HepG2 (cell line): ENCODE data around the gene C9orf40.

ENCODE experiments used
- ATF3 ChIP-seq: sonication (generic); formaldehyde crosslinking; IDR thresholded peaks from 2 replicates; pipeline ENCODE4 v1.4.0; 2020; ENCODE audit warnings: missing genetic modification reagents
- BHLHE40 ChIP-seq: IDR thresholded peaks from 2 replicates; pipeline ENCODE4 v1.6.1; 2011; ENCODE audit warnings: low read length, improper control_type of control experiment
- CTCF ChIP-seq: sonication (generic); formaldehyde crosslinking; IDR thresholded peaks from 2 replicates; pipeline ENCODE4 v1.5.0; 2020; ENCODE audit warnings: mild to moderate bottlenecking, missing genetic modification reagents, moderate library complexity
- GABPA ChIP-seq, 2 experiments: IDR thresholded peaks; 2 replicates each; pipeline ENCODE4 v1.6.1; 2011 to 2016; ENCODE audit warnings: low read depth in 2 of 2, low read length in 1 of 2, missing biosample characterization in 1 of 2, missing genetic modification characterization in 1 of 2
- JUNB ChIP-seq: sonication (generic); formaldehyde crosslinking; IDR thresholded peaks from 2 replicates; pipeline ENCODE4 v1.8.0; 2022; ENCODE audit warnings: missing genetic modification reagents, mild to moderate bottlenecking, borderline replicate concordance
- MAFK ChIP-seq, 2 experiments: IDR thresholded peaks in 1 of 2; conservative IDR thresholded peaks in 1 of 2; 2 replicates each; pipeline ENCODE4 v1.6.1; 2011; ENCODE audit warnings: improper control_type of control experiment in 2 of 2, low read length in 2 of 2
- NFE2L2 ChIP-seq: fragments of 150-350 bp; IDR thresholded peaks from 2 replicates; pipeline ENCODE4 v1.6.1; 2014; ENCODE audit warnings: low read length
- REST ChIP-seq, 2 experiments: IDR thresholded peaks; 2 replicates each; pipeline ENCODE4 v1.6.1; 2011 to 2012; ENCODE audit warnings: low read length in 2 of 2, borderline replicate concordance in 1 of 2, low read depth in 1 of 2, mild to moderate bottlenecking in 1 of 2, moderate library complexity in 1 of 2
- SETDB1 ChIP-seq: sonication (generic); formaldehyde crosslinking; IDR thresholded peaks from 2 replicates; pipeline ENCODE4 v1.5.1; 2020; ENCODE audit warnings: missing genetic modification reagents, mild to moderate bottlenecking, borderline replicate concordance
- SMARCE1 ChIP-seq: fragments of 450-650 bp; IDR thresholded peaks from 2 replicates; pipeline ENCODE4 v1.6.1; 2017; ENCODE audit warnings: borderline replicate concordance
- ZBTB1 ChIP-seq: sonication (generic); formaldehyde crosslinking; IDR thresholded peaks from 2 replicates; pipeline ENCODE4 v1.4.0; 2020; ENCODE audit warnings: missing genetic modification reagents, borderline replicate concordance
- ZMAT3 ChIP-seq: sonication (generic); formaldehyde crosslinking; conservative IDR thresholded peaks from 2 replicates; pipeline ENCODE4 v1.7.0; 2021; ENCODE audit warnings: missing genetic modification reagents
- ZNF776 ChIP-seq: sonication (generic); formaldehyde crosslinking; IDR thresholded peaks from 2 replicates; pipeline ENCODE4 v1.4.0; 2020; ENCODE audit warnings: mild to moderate bottlenecking, missing genetic modification reagents

GRCh38 chr9:74958587-74958986, 5.9 kb upstream of the C9orf40 start:
- TF ChIP-seq JUNB (CRISPR knock-in tag) (no peak), ATF3 (CRISPR knock-in tag) (no peak), ZMAT3 (CRISPR knock-in tag) (no peak), ZNF776 (CRISPR knock-in tag) (no peak), BHLHE40 (no peak), SETDB1 (no peak), REST (IDR thresholded peaks at IDR 0.05; ENCODE audit: borderline replicate concordance in 1 of 2, low read depth in 1 of 2, low read length in 2 of 2) (no peak), MAFK (conservative IDR thresholded peaks at IDR 0.05 in 1 of 2, IDR thresholded peaks at IDR 0.05 in 1 of 2; ENCODE audit: low read length in 2 of 2) (no peak), CTCF (CRISPR knock-in tag) (no peak), SMARCE1 (no peak), ZBTB1 (CRISPR knock-in tag) (no peak), GABPA (IDR thresholded peaks at IDR 0.05; ENCODE audit: low read depth, low read length) (no peak), GABPA (CRISPR knock-in tag; IDR thresholded peaks at IDR 0.05; ENCODE audit: low read depth) (no peak), NFE2L2 (no peak)
